Liver (tissue), 9 donors: ENCODE data around the gene PITPNC1. TPM values are rescaled to one million over a fixed set of nuclear protein-coding genes. Genes with fewer than 3 reads are reported as not detected.
"Not testable (repeated sequence)": the region's sequence is repeated elsewhere in the genome, so short reads cannot be mapped to it uniquely, and the experiment has no call there.

Source experiments
- DNase-seq: peaks from one replicate; pipeline ENCODE4 v3.0.0-alpha.2; 2017; ENCODE audit warnings: low spot score
- H3K27ac ChIP-seq, 2 donors: one replicate each; pipeline ENCODE4 v1.7.0; 2013; ENCODE audit warnings: inconsistent platforms in 2 of 2, low read length in 2 of 2, control low read depth in 1 of 2, low read depth in 1 of 2, mild to moderate bottlenecking in 1 of 2
- H3K27me3 ChIP-seq, 4 donors: one replicate each; pipeline versions ENCODE4 v1.6.1 to v1.7.0; 2013; ENCODE audit warnings: low read length in 3 of 4, inconsistent platforms in 1 of 4, mild to moderate bottlenecking in 1 of 4, moderate library complexity in 1 of 4; ENCODE audit not compliant: control insufficient read depth in 4 of 4, insufficient read depth in 4 of 4
- H3K36me3 ChIP-seq, 4 donors: one replicate each; pipeline versions ENCODE4 v1.6.1 to v1.7.0; 2013; ENCODE audit warnings: low read length in 3 of 4, mild to moderate bottlenecking in 3 of 4, low read depth in 1 of 4, moderate library complexity in 1 of 4; ENCODE audit not compliant: control insufficient read depth in 4 of 4, insufficient read depth in 3 of 4
- H3K4me1 ChIP-seq, 4 donors: one replicate each; pipeline versions ENCODE4 v1.6.1 to v1.7.0; 2013; ENCODE audit warnings: low read length in 3 of 4, mild to moderate bottlenecking in 3 of 4, moderate library complexity in 1 of 4; ENCODE audit not compliant: control insufficient read depth in 4 of 4, insufficient read depth in 4 of 4
- H3K4me3 ChIP-seq, 3 donors: one replicate each; pipeline versions ENCODE4 v1.6.1 to v1.7.0; 2013; ENCODE audit warnings: low read length in 3 of 3, control low read depth in 1 of 3, low read depth in 1 of 3, mild to moderate bottlenecking in 1 of 3
- H3K9ac ChIP-seq, 2 donors: one replicate each; pipeline ENCODE4 v1.7.0; 2013; ENCODE audit warnings: low read length in 2 of 2, mild to moderate bottlenecking in 2 of 2, moderate library complexity in 2 of 2, control low read depth in 1 of 2, low read depth in 1 of 2
- H3K9me3 ChIP-seq, 4 donors: one replicate each; pipeline versions ENCODE4 v1.6.1 to v1.7.0; 2013; ENCODE audit warnings: low read length in 3 of 4; ENCODE audit not compliant: control insufficient read depth in 4 of 4
- ATF3 ChIP-seq: IDR thresholded peaks from 2 replicates; pipeline ENCODE4 v1.6.1; 2016; ENCODE audit warnings: antibody characterized with exemption
- CTCF ChIP-seq: fragments of 150-350 bp; IDR thresholded peaks from 2 replicates; pipeline ENCODE4 v1.5.1; 2017; ENCODE audit warnings: improper control_type of control experiment, low read depth, low read length; ENCODE audit not compliant: missing input control
- EGR1 ChIP-seq, 2 donors: IDR thresholded peaks; 2 replicates each; pipeline ENCODE4 v1.6.1; 2016 to 2018; ENCODE audit warnings: antibody characterized with exemption in 2 of 2, low read depth in 2 of 2
- FOXA1 ChIP-seq: IDR thresholded peaks from 2 replicates; pipeline ENCODE4 v1.6.1; 2016; ENCODE audit warnings: antibody characterized with exemption
- FOXA2 ChIP-seq: IDR thresholded peaks from 2 replicates; pipeline ENCODE4 v1.6.1; 2016; ENCODE audit warnings: antibody characterized with exemption
- GABPA ChIP-seq, 2 donors: IDR thresholded peaks in 1 of 2; conservative IDR thresholded peaks in 1 of 2; 2 replicates each; pipeline ENCODE4 v1.6.1; 2016; ENCODE audit warnings: antibody characterized with exemption in 2 of 2, mild to moderate bottlenecking in 1 of 2, moderate library complexity in 1 of 2
- HNF4A ChIP-seq, 2 donors: conservative IDR thresholded peaks; 2 replicates each; pipeline ENCODE4 v1.6.1; 2016; ENCODE audit warnings: antibody characterized with exemption in 2 of 2, mild to moderate bottlenecking in 2 of 2
- HNF4G ChIP-seq: IDR thresholded peaks from 2 replicates; pipeline ENCODE4 v1.6.1; 2016; ENCODE audit warnings: antibody characterized with exemption
- JUND ChIP-seq, 2 donors: IDR thresholded peaks; 2 replicates each; pipeline ENCODE4 v1.6.1; 2016; ENCODE audit warnings: antibody characterized with exemption in 2 of 2
- NR2F2 ChIP-seq: IDR thresholded peaks from 2 replicates; pipeline ENCODE4 v1.6.1; 2016; ENCODE audit warnings: antibody characterized with exemption
- RAD21 ChIP-seq, 2 donors: IDR thresholded peaks; 2 replicates each; pipeline ENCODE4 v1.6.1; 2016; ENCODE audit warnings: antibody characterized with exemption in 2 of 2, mild to moderate bottlenecking in 2 of 2
- REST ChIP-seq: IDR thresholded peaks from 2 replicates; pipeline ENCODE4 v1.6.1; 2016; ENCODE audit warnings: antibody characterized with exemption, mild to moderate bottlenecking
- RXRA ChIP-seq, 2 donors: IDR thresholded peaks; 2 replicates each; pipeline ENCODE4 v1.6.1; 2017 to 2018; ENCODE audit warnings: antibody characterized with exemption in 2 of 2, mild to moderate bottlenecking in 1 of 2
- SP1 ChIP-seq: IDR thresholded peaks from 2 replicates; pipeline ENCODE4 v1.6.1; 2018; ENCODE audit warnings: antibody characterized with exemption, mild to moderate bottlenecking
- TAF1 ChIP-seq: conservative IDR thresholded peaks from 2 replicates; pipeline ENCODE4 v1.6.1; 2016; ENCODE audit warnings: antibody characterized with exemption, mild to moderate bottlenecking
- YY1 ChIP-seq: IDR thresholded peaks from 2 replicates; pipeline ENCODE4 v1.6.1; 2016; ENCODE audit warnings: antibody characterized with exemption, mild to moderate bottlenecking
- ZBTB33 ChIP-seq: IDR thresholded peaks from 2 replicates; pipeline ENCODE4 v1.6.1; 2016; ENCODE audit warnings: antibody characterized with exemption
- WGBS: extraction: QIAGEN DNeasy Blood & Tissue Kit; methylation state at CpG from one replicate; pipeline ENCODE4 v1.1.7; 2013; 5-methylcytosine and 5-hydroxymethylcytosine counted together
- polyA plus RNA-seq, 2 donors: library from polyadenylated mRNA; stranded (reverse) in 1 of 2; unstranded in 1 of 2; fragments of 200-250 nt in 1 of 2; fragments of >200 nt in 1 of 2; fragmentation: Nextera tagmentation in 1 of 2; extraction: Ambion mirVana in 1 of 2; gene quantifications; one replicate each; pipeline versions ENCODE4 v1.2.1 to v1.2.3, GENCODE V29; 2013 to 2015
- total RNA-seq, 2 donors: library from RNA; depleted of rRNA; stranded (reverse); fragments of >200 nt; gene quantifications; one replicate each; pipeline ENCODE4 v1.2.3, GENCODE V29; 2014
- TF ChIP-seq, protein P1 (sequence below): IDR thresholded peaks from 2 replicates; pipeline ENCODE4 v1.6.1; 2016; ENCODE audit warnings: antibody characterized with exemption
- donor health status: healthy.
- donor health status: healthy.
- donor health status: healthy.
- donor health status: healthy.
- donor health status: healthy.

PITPNC1 gene
- total and polyA plus RNA-seq, 4 donors, result 2.3 to 10.2 (median 5.7) TPM

DNA sequence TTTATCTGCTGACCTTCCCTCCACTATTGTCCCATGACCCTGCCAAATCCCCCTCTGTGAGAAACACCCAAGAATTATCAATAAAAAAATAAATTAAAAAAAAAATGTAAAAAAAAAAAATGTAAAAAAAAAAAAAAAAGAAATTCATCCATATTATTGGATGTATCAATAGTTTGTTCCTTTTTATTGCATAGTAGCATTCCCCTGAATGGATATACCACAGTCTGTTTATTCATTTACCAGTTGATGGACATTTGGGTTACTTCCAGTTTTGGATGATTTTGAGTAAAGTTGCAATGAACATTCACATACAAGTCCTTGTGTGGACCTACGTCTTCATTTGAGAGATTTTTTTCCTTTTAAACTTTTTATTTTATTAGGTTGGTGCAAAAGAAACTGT is 94.0 kb downstream of the PITPNC1 start:
- H3K4me1 ChIP-seq, result peaks cover 0 to 9% (median under 1%) of the 10 kb centered on the region in 4 donors
- no peak for DNase-seq
- 94% methylated on average over 1 of the region's 1 CpG for WGBS
- no peaks in the 10 kb centered on the region for H3K9me3 ChIP-seq
- TF ChIP-seq ATF3 (no peak), GABPA (IDR thresholded peaks at IDR 0.05 in 1 of 2, conservative IDR thresholded peaks at IDR 0.05 in 1 of 2) (no peak), RXRA (IDR thresholded peaks at IDR 0.05) (no peak), HNF4A (conservative IDR thresholded peaks at IDR 0.05) (no peak), JUND (IDR thresholded peaks at IDR 0.05) (no peak), FOXA1 (no peak), SP1 (no peak), CTCF (no peak), HNF4G (no peak), TAF1 (no peak), ZBTB33 (no peak), FOXA2 (no peak), EGR1 (IDR thresholded peaks at IDR 0.05; ENCODE audit: low read depth in 2 of 2) (no peak), NR2F2 (no peak), YY1 (no peak)
- TF ChIP-seq, protein P1, sequence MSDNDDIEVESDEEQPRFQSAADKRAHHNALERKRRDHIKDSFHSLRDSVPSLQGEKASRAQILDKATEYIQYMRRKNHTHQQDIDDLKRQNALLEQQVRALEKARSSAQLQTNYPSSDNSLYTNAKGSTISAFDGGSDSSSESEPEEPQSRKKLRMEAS, result no peak
- no peaks in the 10 kb centered on the region for H3K36me3 ChIP-seq
- H3K27me3 ChIP-seq, result no peaks in the 10 kb centered on the region
- H3K4me3 ChIP-seq, result no peak overlapping the region
- no peak overlapping the region for H3K9ac ChIP-seq
- no peak overlapping the region for H3K27ac ChIP-seq

DNA sequence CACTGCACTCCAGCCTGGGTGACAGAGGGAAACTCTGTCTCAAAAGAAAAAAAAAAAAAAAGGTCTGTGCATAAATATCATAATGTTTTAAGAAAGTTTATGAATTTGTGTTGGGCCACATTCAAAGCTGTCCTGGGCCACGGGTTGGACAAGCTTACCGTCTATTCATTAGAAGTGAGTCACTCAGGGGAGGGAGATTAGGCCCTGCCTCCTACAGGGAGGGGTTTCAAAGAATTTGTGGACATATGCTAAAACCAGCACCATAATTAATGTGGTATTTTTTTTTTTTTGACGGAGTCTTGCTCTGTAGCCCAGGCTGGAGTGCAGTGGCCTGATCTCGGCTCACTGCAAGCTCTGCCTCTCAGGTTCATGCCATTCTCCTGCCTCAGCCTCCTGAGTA is 95.5 kb downstream of the PITPNC1 start:
- H3K4me3 ChIP-seq, H3K4me1 ChIP-seq, H3K36me3 ChIP-seq, H3K9me3 ChIP-seq, H3K27ac ChIP-seq, H3K9ac ChIP-seq, H3K27me3 ChIP-seq, DNase-seq: not testable (repeated sequence)
- WGBS, result 87% methylated on average over 4 of the region's 4 CpGs

- H3K27ac ChIP-seq, result no peak overlapping the region
- no peak for DNase-seq
- peak; percentile 55 for TF ChIP-seq NR2F2
- no peak for TF ChIP-seq REST
- peak in 1 of 2 donors; percentile 31 for TF ChIP-seq RAD21 (IDR thresholded peaks at IDR 0.05)
- TF ChIP-seq RXRA (IDR thresholded peaks at IDR 0.05), result no peak
- no peak for TF ChIP-seq SP1
- no peak overlapping the region for H3K4me3 ChIP-seq
- no peaks in the 10 kb centered on the region for H3K36me3 ChIP-seq
- no peaks in the 10 kb centered on the region for H3K9me3 ChIP-seq
- WGBS, result 67% methylated on average over 12 of the region's 12 CpGs
- no peak overlapping the region for H3K9ac ChIP-seq
- no peaks in the 10 kb centered on the region for H3K27me3 ChIP-seq
- peaks cover 0 to 9% (median under 1%) of the 10 kb centered on the region in 4 donors for H3K4me1 ChIP-seq
Measured at GRCh38 chr17:67474081-67474661, 97.1 kb downstream of the PITPNC1 start.
